ENCODE measurements around the gene NOXA1. TPM values are rescaled to one million over a fixed set of nuclear protein-coding genes. Genes with fewer than 3 reads are reported as not detected.
A peak's percentile ranks its signal among the peaks of the same experiment; 100 is the strongest.
"Not testable (repeated sequence)": the region's sequence is repeated elsewhere in the genome, so short reads cannot be mapped to it uniquely, and the experiment has no call there.

NOXA1 gene
- total RNA-seq, 1 donor from 2014 or later, result 2.6 TPM

DNA sequence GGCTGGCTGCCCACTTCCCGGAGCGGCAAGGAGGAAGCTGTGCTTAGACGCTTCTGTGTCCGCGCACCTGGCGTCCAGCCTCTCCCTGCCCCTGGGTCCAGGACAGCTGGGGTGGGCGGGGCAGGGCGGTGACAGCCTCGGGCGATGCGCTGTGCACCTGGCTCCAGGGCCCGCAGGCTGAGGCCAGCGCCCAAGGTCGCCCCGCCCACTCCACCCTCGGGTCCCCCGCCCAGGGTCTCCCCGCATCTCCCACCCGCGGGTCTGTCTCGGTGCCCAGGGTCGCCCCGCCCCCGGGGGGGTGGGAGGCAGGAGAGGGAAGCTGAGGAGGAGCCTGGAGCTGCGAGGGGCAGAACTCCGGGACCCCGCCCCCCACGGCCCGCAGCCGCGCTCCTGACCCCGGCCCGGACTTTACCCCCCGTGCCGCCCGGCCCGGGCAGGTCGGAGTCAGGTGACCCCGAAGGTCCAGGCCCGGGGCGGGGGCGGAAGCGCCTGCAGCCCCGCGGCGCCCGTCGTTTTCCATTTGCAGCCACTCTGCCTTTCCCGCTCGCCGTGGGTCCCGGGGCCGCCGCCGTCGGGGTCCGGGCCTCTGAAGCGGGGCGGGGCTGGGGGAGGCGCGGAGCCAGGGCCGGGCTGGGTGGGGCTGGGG, 18.2 kb downstream of the NOXA1 start, which contains the start of gene ENTPD8:
TSS of gene ENTPD8 (minus strand) at position 69 of the 646 bp plus-strand sequence. CDS start 3,072 bp downstream, outside the sequence.
- DNase-seq, result no peak

- DNase-seq, result no peak
Observed at GRCh38 chr9:137441935-137442321, 18.7 kb downstream of the NOXA1 start.

DNA sequence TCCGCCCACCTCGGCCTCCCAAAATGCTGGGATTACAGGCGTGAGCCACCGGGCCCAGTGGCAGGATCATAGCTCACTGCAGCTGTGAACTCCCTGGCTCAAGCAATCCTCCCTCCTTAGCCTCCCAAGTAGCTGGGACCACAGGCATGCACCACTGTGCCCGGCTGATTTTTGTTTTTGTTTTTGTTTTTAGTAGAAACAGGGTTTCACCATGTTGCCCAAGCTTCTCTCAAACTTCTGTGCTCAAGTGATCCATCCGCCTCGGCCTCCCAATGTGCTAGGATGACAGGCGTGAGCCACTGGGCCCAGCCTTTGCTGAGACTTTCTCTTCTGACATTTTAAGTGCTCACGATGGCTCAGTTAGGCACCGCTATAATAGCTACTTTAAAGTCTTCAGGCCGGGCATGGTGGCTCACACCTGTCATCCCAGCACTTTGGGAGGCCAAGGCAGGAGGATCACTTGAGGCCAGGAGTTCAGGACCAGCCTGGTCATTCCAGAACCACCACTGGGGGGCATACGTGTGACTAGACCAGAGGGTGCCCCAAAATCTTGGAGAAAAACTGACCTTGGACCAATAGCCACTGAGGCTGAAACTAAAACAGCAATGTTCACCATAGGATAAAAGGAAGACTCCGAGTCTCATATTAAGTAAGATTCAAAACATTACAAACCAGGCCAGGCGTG, 21.1 kb downstream of the NOXA1 start:
- DNase-seq, result no peak

- DNase-seq, result peak; percentile 87
Observed at GRCh38 chr9:137445275-137445807, 22.1 kb downstream of the NOXA1 start.

- no peak for DNase-seq
Observed at GRCh38 chr9:137445930-137446431, 22.8 kb downstream of the NOXA1 start.

GRCh38 chr9:137446851-137447471, 23.8 kb downstream of the NOXA1 start:
- no peak for DNase-seq

GRCh38 chr9:137447722-137448601, 24.8 kb downstream of the NOXA1 start:
- no peak for DNase-seq

DNA sequence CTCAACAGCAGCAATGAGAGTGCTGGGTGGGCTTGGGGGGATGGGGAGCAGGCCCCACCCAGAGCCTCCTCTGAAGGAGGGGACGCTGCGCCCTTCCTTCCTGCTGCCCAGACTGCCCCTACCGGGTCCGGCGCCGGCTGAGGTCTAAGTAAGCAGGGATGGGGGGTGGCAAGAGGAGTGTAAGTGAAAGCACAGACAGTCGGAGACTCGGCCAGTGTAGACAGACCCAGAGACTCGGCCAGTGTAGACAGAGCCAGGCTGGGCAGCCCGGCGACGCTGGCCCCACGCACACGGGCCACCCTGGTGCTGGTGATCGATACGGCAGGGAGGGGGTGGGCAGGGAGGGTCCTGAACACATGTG, 25.4 kb downstream of the NOXA1 start:
- no peak for DNase-seq

- no peak for DNase-seq
Observed at GRCh38 chr9:137449081-137449844, 26.1 kb downstream of the NOXA1 start.

DNA sequence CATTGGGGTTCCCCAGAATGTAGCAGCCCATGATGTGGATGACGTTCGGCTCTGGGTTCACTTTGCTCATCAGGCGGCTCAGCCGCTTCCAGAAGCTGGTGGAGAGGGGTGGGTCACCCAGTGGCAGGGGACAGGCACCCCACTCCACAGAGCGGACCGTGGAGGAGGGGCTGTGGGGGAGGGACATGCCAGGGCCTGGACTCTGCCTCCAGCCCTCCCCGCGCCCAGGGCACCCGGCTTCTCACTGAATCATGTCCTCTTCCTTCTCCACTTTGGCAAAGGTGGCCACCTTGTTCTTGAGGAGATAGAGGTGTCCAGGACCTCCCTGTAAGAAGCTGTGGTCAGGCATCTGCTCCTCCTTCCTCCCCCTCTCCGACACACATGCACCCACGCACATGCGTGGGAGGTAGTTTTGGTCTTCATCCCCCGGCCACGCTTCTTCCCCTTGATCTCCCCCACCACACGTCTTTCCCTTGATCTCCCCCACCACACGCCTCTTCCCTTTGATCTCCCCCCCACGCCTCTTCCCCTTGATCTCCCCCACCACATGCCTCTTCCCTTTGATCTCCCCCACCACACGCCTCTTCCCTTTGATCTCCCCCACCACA, 26.8 kb downstream of the NOXA1 start:
- no peak for DNase-seq

DNA sequence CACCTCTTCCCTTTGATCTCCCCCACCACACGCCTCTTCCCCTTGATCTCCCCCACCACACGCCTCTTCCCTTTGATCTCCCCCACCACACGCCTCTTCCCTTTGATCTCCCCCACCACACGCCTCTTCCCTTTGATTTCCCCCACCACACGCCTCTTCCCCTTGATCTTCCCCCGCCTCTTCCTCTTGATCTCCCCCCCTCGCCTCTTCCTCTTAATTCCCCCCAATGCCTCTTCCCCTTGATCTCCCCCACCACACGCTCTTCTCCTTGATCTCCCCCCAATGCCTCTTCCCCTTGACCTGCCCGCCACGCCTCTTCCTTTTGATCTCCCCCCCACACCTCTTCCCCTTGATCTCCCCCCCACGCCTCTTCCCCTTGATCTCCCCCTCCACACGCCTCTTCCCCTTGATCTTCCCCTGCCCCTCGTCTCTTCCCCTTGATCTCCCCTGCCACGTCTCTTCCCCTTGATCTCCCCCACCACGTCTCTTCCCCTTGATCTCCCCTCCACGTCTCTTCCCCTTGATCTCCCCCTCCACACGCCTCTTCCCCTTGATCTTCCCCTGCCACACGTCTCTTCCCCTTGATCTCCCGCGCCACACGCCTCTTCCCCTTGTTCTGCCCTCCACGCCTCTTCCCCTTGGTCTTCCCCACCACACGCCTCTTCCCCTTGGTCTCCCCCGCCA, 27.5 kb downstream of the NOXA1 start:
- not testable (repeated sequence) for DNase-seq

- DNase-seq, result not testable (repeated sequence)
Observed at GRCh38 chr9:137451264-137452005, 28.2 kb downstream of the NOXA1 start.

- DNase-seq, result no peak
Observed at GRCh38 chr9:137452006-137452760, 29.0 kb downstream of the NOXA1 start.

DNA sequence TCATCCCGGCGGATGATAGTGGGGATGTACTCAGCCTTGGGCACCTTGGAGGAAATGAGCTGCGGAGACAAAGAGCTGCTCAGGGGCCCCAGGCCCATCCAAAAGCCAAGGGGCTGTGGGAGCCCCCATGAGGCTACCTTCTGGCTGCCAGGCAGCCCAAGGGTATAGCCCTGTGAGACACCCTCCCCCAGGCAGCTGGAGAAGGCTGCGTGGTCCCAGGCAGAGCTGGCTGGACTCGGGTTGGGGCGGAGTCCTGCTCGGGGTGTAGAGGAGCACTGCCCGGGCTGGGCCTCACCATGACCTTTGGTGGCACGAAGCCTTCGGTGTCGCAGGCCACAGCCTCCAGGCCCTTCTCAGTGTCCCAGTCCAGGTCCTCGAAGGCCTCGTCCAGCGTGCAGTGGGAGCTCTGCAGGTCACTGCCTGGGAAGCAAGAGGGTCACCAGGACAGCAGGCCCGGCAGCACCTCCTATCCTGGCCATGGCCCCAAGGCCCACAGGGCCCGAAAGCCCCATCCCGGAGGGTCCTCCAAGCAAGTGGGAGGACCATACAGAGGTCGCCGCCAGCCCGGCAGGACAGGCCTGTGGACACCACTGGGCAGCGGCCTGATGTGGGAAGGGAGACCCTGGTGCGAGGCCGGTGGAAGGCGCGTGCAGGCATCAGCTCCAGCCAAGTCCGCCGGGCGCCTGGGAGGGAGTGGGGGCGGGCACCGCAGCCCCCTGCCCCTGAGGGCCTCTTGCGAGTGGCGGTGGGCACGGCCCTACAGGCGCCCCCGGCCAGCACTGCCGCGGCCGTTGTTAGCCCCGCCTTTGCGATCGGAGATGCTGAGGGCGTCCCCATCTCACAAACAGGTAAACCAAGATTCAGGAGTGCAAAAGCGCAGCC, 29.8 kb downstream of the NOXA1 start:
- DNase-seq, result no peak

GRCh38 chr9:137453643-137454081, 30.5 kb downstream of the NOXA1 start:
- DNase-seq, result peak; percentile 85

DNA sequence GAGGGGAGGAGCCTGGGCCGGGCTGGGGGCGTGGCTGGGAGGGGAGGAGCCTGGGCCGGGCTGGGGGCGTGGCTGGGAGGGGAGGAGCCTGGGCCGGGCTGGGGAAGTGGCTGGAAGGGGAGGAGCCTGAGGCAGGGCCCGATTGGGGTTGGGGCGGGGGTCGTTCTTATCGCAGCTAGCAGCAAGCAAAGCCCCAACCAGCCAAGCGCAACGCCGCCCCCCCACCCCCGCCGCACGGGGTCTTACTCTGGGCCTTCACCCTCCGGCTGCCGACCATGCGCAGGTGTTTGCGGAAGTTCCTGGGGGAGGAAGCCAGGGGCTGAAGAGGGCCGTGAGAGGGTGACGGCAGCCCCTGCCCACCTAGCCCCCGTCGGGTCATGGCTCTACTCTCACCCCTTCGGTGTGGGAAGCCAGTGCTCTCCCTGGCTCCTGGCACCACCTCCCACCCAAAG, 31.0 kb downstream of the NOXA1 start:
- peak; percentile 62 for DNase-seq

- DNase-seq, result peak; percentile 39
Observed at GRCh38 chr9:137454597-137455358, 31.6 kb downstream of the NOXA1 start.
